Left colon (tissue), 2 donors: ENCODE data around the gene ATP4A. TPM values are rescaled to one million over a fixed set of nuclear protein-coding genes. Genes with fewer than 3 reads are reported as not detected.

Experiments used
- ATAC-seq: fragments of 200-7000 bp; cut with Tn5 transposase; one replicate; pipeline ENCODE4 v1.9.1; 2020; ENCODE audit warnings: mild to moderate bottlenecking, moderate library complexity
- DNase-seq, 2 donors: peaks; one replicate each; pipeline ENCODE4 v3.0.0-alpha.2; 2020
- intact Hi-C, 2 donors: fragments of 100-400 bp; cut with DNase I in 1 of 2; cut with micrococcal nuclease in 1 of 2; formaldehyde crosslinking; loops; one replicate each; pipeline versions ENCODE4 v1.11.2 to v1.14.0; 2022; cut with DNase I, micrococcal nuclease
- total RNA-seq, 2 donors: library from RNA; stranded (reverse); fragmentation: NEBNext Ultra II Directional; extraction: Animal tissue kit (Norgen Biotek cat#: 25700); gene quantifications; one replicate each; pipeline ENCODE4 v1.2.1, GENCODE V29; 2021
- donor health status: DM: no; HTN: no; CAD: no.
- donor health status: DM: yes; HTN: yes; CAD: no.

ATP4A gene
- total RNA-seq, 2 donors from 2014 or later, result not detected

DNA sequence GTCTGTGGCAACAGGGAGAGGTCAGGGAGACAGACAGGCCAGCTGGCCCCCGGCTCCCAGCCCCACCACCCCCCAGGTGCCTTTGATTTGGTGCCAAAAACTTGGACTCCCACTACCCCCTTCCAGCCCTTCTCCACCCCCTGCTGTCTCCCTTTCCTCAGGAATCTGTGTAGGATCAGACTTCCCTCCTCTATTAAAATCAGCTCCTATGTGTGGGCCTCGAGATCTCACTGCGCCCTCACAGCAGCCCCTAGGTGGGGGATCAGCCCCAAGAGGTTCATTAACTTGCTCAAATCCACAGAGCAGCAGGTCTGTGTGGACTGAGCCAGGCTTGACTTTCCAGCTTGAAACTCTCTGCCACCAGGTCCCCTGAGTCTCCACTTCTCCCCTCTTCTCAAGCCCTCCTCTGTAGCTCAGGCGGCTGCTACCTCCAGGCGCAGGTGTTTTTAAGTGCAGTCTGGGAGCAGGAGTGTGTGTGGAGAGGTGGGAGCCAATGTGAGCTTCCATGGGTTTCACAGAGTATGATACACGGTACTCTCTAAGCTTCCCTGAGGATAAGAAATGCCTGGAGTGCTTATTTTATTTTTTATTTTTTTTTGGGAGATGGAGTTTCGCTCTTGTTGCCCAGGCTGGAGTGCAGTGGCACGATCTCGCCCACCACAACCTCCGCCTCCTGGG, 28.5 kb downstream of the ATP4A start:
- intact Hi-C loops, result no loop called here
- no peak for ATAC-seq
- DNase-seq, result no peak

DNA sequence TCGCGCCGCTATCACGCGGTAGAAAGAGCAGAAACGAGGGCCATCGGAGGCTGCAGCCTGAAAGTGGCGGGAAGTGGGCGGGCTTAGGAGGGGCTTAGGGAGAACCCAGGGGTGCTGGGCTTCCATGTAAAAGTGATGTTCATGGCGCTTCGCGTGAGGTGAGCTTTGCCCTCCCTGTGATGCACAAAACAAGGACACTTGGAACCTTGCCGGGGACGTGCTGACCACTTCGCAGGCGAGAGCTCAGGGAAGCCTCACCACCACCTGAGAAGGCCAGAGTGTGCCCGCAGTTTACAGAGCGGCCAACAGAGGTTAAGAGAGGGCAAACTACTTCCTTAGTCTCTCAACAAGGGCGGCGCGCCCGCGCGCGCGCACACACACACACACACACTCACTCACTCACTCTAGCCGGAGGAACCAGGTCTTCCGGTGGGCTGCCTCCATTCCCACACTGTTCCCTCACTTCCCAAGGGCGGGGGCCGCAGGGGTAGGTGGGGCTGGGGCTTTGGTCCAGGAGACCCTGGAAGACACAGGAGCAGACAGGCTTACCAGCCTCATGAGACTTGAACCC, 29.6 kb downstream of the ATP4A start:
- DNase-seq (peak in 1 of 2 donors; percentile 54), ATAC-seq (peak; percentile 71)
- intact Hi-C loops, result no loop called here

DNA sequence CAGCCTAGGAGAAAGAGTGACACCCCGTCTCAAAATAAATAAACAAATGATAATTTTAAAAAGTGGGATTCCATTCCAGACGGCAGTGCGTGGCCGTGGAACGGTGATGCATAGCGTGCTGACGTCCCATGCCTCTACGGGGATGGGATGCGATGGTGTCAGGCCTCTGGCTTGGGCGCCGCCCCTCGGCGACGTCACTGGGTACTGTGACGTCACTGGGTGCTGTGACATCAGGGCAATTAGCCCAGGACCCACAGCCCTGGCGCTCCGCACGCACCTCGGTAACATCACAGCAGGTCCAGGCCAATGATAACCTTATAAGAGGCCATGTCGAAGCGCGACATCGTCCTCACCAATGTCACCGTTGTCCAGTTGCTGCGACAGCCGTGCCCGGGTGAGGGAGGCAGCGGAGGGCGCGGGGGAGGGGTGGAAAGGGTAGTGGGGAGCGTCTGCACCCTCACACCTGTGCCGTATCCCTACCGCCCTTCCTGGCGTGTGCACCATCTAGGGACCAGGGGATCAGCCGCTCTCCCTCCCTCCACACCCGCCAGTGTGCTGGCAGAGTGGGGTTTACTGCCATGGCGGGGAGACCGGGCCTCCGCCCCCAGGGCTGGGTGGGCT, 30.1 kb downstream of the ATP4A start, which contains the start of gene GAPDHS:
TSS of gene GAPDHS (plus strand) at position 256 of the 621 bp plus-strand sequence. CDS start at position 328, 72 bp downstream.
- intact Hi-C loops, result no loop called here
- ATAC-seq (peak; percentile 18), DNase-seq (no peak)

DNA sequence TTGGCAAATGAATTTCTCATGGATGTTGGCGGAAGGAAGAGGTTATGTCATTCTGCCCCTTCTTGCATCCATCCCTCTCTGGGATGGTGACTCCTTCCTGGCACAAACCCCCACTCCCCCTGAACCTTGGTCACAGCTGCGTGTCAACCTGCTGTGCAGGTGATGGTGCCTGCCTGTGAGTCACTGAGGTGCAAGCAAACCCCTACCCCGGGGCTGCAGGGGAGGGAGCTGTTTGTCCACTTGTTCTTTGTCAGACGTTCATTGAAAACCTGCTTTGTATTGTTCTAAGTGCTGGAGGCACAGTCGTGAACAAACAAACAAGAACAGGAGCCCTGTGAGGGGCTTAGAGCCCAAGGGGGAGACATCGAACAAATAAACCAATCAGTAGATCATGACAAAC, 32.2 kb downstream of the ATP4A start:
- intact Hi-C loops, result no loop called here
- no peak for DNase-seq
- no peak for ATAC-seq

DNA sequence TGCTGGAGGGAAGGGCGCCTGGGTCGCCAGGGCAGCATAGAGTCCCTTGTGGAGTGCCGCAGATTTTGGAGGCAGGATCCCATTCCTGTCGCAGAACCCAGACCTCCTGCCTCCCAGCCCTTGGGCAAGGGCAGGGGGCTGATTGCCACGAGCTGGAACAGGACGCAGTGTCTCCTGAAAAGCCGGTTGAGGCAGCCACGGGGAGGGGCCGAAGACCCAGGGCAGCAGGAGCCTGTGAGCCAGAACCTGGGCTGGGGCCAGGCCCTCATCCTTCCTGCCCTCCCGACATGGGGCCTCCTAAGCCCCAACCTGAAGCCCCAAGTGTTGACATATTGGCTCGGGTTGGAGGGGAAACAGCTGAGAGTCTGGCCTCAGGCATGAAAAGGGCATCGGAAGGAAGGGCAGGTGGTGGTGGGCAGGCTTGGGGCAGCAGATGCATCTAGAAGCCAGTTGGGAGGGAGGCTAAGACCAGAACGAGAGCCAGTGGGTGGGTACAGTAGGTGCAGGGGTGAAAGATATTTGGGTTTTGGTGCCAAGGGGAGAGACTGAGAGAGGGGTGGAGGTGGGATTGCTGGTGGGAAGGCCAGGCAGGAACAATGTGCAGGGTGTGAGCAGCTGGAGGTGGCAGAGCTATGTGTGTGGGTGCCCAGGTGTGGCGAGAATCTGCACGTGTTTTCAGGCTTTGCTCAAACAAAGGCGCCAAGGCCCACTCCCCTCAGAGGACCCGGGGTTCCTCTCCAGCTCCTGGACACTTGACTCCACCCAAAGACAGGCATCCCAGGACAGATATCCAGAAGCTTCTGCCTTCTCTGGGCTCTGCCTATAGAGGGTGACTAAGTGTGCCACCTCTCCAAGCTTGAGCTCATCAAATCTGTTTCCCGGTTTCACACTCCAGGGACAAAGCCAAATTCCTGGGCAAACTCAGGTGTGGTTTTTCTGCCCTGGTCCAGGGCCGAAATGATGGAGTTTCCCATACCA, 33.9 kb downstream of the ATP4A start:
- DNase-seq (no peak), ATAC-seq (no peak)
- intact Hi-C loops, result no loop called here

DNA sequence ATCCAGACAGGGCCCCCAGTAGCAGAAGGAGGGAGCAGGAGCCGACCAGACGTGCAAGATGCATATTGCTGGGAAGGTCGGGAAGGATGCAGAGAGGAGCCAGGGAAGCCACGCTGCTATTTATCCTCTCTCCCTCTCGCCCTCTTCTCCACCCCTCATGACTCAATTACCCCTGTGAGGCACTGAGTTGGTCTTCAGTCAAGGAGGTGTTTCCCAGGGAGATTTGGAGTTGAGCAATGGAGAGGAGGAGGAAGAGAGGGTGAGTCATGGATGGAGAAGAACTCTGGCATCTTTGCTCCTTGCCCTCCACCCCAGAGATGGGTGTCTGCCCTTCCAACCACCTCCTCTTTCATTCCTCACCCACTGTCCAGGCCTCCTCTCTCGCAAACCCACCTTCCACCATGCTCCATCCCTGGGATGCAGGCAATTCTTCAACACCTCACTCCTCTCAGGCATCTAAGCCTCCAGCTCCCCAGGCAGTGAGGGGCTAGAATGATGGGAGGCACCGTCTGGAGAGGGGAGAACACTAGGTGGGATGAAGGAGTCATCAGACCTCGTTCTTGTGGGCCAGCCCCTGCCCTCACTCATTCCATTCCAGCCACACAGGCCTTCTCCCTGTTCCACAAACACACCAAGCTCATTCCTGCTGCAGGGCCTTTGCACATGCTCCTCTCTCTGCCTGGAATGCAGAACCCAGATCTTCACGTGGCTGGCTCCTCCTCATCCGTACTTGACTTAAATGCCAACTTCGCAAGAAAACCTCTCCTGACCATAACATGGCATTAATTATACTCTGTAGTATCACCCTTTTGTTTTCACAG, 35.0 kb downstream of the ATP4A start, which contains the start of gene SBSN:
TSS of gene SBSN (minus strand) at position 94 of the 821 bp plus-strand sequence. CDS start at position 64, 30 bp downstream.
- DNase-seq, result no peak
- no peak for ATAC-seq

DNA sequence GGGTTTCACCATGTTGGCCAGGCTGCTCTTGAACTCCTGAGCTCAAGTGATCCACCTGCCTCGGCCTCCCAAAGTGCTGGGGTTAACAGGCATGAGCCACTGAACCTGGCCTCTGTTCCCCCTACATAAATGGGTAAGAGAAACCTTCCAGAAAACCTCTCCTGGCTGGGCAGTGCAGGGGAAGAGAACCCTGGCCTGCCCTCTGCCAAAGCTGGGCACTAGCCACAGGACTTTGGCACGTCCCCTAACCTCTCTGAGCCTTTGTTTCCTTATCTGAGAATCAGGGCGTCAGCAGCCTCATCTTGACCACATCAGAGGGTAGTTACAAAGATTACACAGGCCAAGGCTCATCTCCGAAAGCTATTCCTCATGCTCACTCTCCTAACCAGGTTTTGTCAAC, 37.6 kb downstream of the ATP4A start:
- no peak for ATAC-seq
- DNase-seq, result no peak
- intact Hi-C loops, result no loop called here

More for the DNA sequence above, 35.0 kb downstream of the ATP4A start, which contains the start of gene SBSN:
- intact Hi-C loops, result no loop called here

DNA sequence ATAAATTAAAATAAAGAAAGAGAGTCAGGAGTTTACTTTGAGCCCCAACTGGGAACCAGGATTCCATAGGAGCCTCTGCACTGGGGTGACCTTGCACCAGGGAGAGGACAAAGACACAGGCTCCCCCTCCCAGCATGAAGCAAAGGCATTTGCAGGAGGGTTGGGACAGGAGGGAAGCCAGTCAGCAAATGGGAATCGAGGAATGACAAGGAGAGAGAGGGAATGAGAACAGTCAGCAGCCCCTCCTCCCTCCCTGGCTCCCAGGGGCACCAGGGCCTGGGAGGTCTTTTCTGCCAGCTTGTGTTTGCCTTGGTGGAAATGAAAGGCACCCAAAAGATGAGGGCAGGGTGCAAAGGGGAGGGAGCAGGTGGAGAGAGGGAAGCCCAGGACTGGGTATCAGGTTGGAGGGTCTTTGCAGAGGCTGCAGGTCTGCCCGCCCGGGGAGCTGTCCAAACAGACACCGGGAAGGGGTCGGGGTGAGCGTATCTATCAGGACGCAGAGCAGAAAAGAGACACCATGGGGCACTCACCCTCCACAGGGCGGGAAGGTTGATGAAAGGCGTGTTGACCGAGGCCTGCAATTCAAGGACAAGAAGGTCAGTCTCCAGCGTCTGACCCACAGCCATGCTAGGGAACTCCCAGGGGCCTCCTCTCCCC, 39.1 kb downstream of the ATP4A start:
- DNase-seq, result no peak
- intact Hi-C loops, result no loop called here
- ATAC-seq, result no peak

DNA sequence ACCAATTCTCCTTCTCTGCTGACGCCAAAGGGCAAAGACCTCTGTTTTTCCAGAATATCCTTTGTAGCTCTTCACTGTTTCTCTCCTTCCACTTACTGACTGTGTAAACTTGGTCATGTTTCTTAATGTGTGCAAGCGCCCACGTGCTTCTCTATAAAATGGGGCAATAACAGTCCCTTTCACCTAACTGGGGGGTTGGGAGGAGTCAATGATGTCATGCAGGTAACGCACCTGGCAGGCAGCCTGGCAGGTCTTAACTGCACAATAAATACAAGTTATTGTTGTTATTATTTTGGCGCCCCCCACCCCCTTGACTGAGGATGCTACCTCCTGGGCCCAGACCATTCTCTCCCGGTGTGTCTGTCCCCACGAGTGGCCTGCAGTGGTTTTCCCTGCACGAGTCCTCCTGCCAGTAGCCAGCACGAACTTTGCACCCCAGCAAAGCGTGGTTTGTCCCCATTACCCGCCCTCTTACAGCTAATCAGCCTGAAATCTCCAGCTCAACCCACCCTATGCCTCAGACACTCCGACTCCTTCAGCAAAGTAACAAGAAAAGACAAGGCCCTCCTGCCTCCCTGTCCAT, 40.6 kb downstream of the ATP4A start:
- peak in 1 of 2 donors; percentile 23 for DNase-seq
- ATAC-seq, result peak; percentile 86
- intact Hi-C loops, result no loop called here

DNA sequence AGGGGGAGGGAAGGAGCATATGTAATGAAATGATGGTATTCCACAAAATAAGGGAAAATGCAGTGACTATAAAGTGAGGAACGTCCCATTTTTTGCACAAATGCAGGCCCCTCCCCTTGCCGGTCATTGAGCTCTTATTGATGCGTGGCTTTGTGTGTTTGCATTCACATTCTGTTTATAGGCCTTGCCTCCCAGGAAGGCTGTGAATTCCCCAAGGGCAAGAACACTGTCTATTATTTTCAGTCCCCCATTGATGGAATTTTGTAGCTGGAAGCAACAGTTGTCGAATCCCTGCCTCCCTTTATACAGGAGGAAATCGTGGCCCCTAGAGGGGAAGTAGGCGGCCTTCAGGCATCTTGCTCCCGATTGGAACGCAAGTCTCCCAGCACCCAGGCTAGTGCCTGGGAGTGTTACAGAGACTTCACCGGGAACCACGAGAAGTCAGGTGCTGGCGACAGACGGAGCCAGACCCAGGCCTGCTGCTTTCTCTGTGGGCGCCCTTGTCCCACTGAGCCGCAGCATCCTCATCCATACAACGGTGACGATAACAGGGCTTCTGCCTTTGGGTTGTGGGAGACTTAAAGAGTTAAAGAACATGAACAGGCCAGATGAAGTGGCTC, 42.2 kb downstream of the ATP4A start:
- intact Hi-C loops, result no loop called here
- ATAC-seq (no peak), DNase-seq (no peak)

DNA sequence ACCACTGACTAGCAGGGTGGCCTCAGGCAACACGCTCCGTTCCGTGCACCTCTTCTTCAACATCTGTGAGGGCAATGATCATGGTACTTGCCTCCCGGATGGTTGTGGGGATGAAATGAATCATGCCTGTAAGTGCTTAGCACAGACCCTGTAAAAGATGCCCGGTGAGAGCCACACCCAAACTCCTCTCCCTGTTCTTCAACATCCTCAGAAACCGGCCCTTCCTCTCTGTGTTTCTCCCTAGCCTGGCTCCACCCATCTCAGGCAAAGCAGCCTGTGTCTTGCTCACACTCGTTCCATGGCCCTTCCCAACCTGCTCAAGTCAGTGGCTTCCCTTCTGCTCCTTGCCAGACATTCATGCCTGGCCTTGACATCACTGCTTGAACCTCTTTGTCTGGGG, 44.2 kb downstream of the ATP4A start:
- intact Hi-C loops, result no loop called here
- peak; percentile 26 for ATAC-seq
- no peak for DNase-seq

DNA sequence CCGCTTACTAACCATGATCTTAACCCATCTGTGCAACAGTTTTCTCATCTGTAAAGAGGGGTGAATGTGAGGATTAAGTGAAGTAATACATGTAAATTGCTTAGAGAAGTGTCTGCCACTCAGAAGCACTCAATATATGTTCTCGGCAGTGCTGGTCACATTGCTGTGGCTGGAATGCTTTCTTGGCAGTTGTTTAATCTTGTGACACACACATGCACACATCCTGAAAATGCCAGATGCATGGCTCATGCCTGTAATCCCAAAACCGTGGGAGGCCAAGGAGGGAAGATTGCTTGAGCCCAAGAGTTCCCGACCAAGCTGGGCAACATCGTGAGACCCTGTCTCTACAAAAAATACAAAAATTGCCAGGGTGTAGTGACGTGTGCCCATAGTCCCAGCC, 45.1 kb downstream of the ATP4A start:
- ATAC-seq (no peak), DNase-seq (no peak)
- intact Hi-C loops, result no loop called here

DNA sequence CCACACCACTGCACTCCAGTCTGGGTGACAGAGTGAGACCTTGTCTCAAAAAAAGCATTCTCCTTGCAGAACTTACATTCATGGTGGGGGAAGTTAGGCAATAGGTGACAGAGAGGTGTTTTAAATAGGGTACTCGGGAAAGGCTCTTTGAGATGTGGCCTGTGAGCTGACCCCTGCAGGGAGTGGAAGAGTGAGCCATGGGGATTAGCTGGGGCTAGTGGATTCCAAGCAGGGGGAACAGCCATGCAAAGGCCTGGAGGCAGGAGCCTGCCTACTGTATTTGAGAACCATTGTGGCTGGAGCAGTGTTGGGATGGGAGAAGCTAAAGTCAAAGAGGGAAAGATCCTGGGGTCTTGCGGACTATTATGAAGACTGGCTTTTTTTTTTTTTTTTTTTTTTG, 46.1 kb downstream of the ATP4A start:
- ATAC-seq, result no peak
- no peak for DNase-seq
- intact Hi-C loops, result no loop called here

DNA sequence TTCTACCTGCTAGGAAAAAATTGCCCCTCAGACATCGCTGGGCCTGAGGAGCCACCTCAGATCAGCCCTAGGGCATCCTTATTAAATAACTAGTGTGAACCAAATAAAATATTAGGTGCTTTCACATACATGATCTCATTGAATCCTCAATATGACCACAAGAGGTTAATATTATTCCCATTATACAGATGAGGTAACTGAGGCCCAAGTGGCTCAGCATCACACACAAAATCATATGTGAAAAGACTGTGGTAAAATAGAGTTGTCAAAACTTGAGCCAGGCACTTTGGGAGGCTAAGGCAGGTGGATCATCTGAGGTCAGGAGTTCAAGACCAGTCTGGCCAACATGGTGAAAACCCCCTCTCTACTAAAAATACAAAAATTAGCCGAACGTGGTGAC, 47.1 kb downstream of the ATP4A start:
- no peak for DNase-seq
- ATAC-seq, result no peak
- intact Hi-C loops, result no loop called here

DNA sequence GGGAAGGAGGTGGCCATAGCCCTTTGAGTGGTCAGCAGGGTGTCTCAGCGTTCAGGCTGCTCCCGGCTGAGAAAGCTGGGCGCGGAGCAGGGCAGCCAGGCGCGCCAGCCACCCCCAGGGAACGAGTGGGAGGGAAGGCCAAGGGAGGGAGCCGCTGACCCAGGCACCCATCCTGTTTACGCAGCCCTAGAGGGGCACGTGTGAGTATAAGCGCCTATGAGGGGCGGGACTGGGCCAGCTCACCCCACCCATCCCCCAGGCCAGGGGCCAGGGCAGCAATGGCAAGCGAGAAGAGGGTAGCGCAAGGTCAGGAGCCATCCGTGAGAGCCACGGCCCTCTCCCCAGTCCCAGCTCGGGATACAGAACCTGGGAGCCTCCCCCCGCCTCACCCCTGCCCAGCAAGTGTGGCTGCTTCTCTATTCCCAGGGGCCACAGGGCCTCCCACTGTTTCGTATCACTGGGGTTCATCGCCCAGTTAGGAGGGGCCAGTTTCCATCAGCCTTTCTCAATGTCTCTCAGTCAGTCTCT, 49.1 kb downstream of the ATP4A start:
- ATAC-seq (no peak), DNase-seq (no peak)
- intact Hi-C loops, result no loop called here

DNA sequence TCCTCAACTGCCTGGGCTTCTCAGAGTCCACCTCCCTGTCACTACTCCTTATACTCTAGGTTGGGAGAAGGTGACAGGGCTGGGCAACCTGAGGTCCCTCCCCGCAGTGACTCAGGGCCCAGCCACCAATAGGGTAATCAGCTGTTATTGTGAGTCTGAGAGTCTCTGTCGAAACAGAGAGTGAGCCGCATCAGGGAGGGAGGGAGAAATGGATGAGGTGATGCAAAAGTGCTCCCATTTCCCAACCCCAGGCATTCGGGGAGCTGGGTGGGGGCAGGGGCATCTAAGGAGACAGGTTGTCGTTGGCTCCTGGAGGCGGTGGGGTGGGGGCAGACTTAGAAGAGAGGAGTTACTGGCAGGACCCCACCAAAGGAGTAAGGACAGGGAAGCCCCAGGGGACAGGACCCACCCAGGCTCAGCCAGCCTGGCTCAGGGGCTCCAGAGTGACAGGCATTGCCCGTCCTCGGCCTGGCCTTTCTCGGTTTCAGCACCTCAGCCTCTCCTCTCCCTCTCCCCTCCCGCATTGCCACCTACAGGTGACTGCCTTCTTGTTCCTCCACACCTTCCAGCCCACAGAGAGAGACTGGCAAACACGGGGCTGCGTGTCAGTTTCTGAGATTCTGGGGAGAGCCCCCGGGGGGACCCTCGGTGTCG, 49.7 kb downstream of the ATP4A start, which contains the start of gene DMKN:
TSS of gene DMKN (minus strand) at position 22 of the 654 bp plus-strand sequence. CDS start 174 bp downstream, outside the sequence.
- ATAC-seq (no peak), DNase-seq (no peak)
- intact Hi-C loops, result no loop called here
